ENCODE results near the gene SLC25A34.

SLC25A34 gene

GRCh38 chr1:15733218-15733725, 2.8 kb upstream of the SLC25A34 start:
- DNase-seq: peak in 1 of 58 donors; percentile 17

- DNase-seq: no peak
These were observed 2.3 kb upstream of the SLC25A34 start for GRCh38 chr1:15733726-15734226.

- DNase-seq: no peak
These were observed 1.8 kb upstream of the SLC25A34 start for GRCh38 chr1:15734296-15734695.

- DNase-seq: no peak
These were observed 1.2 kb upstream of the SLC25A34 start for GRCh38 chr1:15734901-15735300.

GRCh38 chr1:15735304-15736037, 587 bp upstream of the SLC25A34 start:
- no peak for DNase-seq

GRCh38 chr1:15736892-15737261, 819 bp downstream of the SLC25A34 start:
- no peak for DNase-seq

GRCh38 chr1:15737324-15738319, 1.6 kb downstream of the SLC25A34 start:
- no peak for DNase-seq

- DNase-seq: no peak
These were observed 2.5 kb downstream of the SLC25A34 start for GRCh38 chr1:15738416-15739113.

GRCh38 chr1:15739259-15739658, 3.2 kb downstream of the SLC25A34 start:
- no peak for DNase-seq

GRCh38 chr1:15739745-15740144, 3.7 kb downstream of the SLC25A34 start:
- DNase-seq: no peak

- DNase-seq: peak in 53 of 58 donors; percentile 9 to 82 (median 39)
These were observed 5.1 kb downstream of the SLC25A34 start for GRCh38 chr1:15740924-15741850.

- no peak for DNase-seq
These were observed 6.3 kb downstream of the SLC25A34 start, which contains the start of gene TMEM82 for GRCh38 chr1:15742339-15742801. TSS of gene TMEM82 (plus strand) at chr1:15742499. CDS start at chr1:15742560, 61 bp downstream.

- DNase-seq: no peak
These were observed 8.1 kb downstream of the SLC25A34 start for GRCh38 chr1:15744122-15744679.

- DNase-seq: no peak
These were observed 11.3 kb downstream of the SLC25A34 start for GRCh38 chr1:15747378-15747777.

GRCh38 chr1:15748264-15748663, 12.2 kb downstream of the SLC25A34 start:
- DNase-seq: no peak

- DNase-seq: no peak
These were observed 12.8 kb downstream of the SLC25A34 start for GRCh38 chr1:15748690-15749398.

GRCh38 chr1:15749399-15750291, 13.6 kb downstream of the SLC25A34 start:
- DNase-seq: peak in 1 of 58 donors; percentile 29

GRCh38 chr1:15750924-15751323, 14.9 kb downstream of the SLC25A34 start:
- DNase-seq: no peak

All from anterior cingulate cortex (tissue), 58 donors.